Smooth muscle cell (in vitro differentiated cells): ENCODE measurements around the gene ZNF527. TPM values are rescaled to one million over a fixed set of nuclear protein-coding genes. Genes with fewer than 3 reads are reported as not detected.

Source experiments
- DNase-seq: peaks from one replicate; lab custom pipeline; 2025; ENCODE audit not compliant: unreplicated experiment; lab: John Stamatoyannopoulos, UW
- H2AFZ ChIP-seq: fragments of 200-600 bp; sonication (generic); 2 replicates; pipeline ENCODE4 v1.6.0; 2016; ENCODE audit warnings: antibody characterized with exemption, low read depth, mild to moderate bottlenecking
- H3F3A ChIP-seq: fragments of 200-600 bp; sonication (generic); 2 replicates; pipeline ENCODE4 v1.6.0; 2017; ENCODE audit warnings: antibody characterized with exemption, low read depth
- H3K27ac ChIP-seq: fragments of 200-600 bp; sonication (generic); 2 replicates; pipeline ENCODE4 v1.5.1; 2016; ENCODE audit warnings: low read depth, mild to moderate bottlenecking
- H3K27me3 ChIP-seq: fragments of 200-600 bp; sonication (generic); 2 replicates; pipeline ENCODE4 v1.6.1; 2016; ENCODE audit warnings: low read depth, mild to moderate bottlenecking
- H3K36me3 ChIP-seq: fragments of 200-600 bp; sonication (generic); 2 replicates; pipeline ENCODE4 v1.5.1; 2016; ENCODE audit warnings: low read depth
- H3K4me1 ChIP-seq: fragments of 200-600 bp; sonication (generic); 2 replicates; pipeline ENCODE4 v1.5.1; 2016; ENCODE audit warnings: low read depth
- H3K4me2 ChIP-seq: fragments of 200-600 bp; sonication (generic); 2 replicates; pipeline ENCODE4 v1.6.0; 2016; ENCODE audit warnings: mild to moderate bottlenecking
- H3K4me3 ChIP-seq: fragments of 200-600 bp; sonication (generic); 2 replicates; pipeline ENCODE4 v1.5.1; 2016; ENCODE audit warnings: mild to moderate bottlenecking
- H3K79me2 ChIP-seq: fragments of 200-600 bp; sonication (generic); 2 replicates; pipeline ENCODE4 v1.6.0; 2016; ENCODE audit warnings: low read depth, mild to moderate bottlenecking
- H3K9ac ChIP-seq: fragments of 200-600 bp; sonication (generic); 2 replicates; pipeline ENCODE4 v1.6.0; 2016; ENCODE audit warnings: low read depth
- H3K9me3 ChIP-seq: fragments of 200-600 bp; sonication (generic); replicated peaks from 2 replicates; pipeline ENCODE4 v1.5.1; 2016; ENCODE audit warnings: low read depth
- H4K20me1 ChIP-seq: fragments of 200-600 bp; sonication (generic); 2 replicates; pipeline ENCODE4 v1.6.0; 2016; ENCODE audit warnings: low read depth
- CTCF ChIP-seq: fragments of 200-600 bp; sonication (generic); IDR thresholded peaks from 2 replicates; pipeline ENCODE4 v1.5.1; 2017; ENCODE audit warnings: borderline replicate concordance, mild to moderate bottlenecking, antibody characterized with exemption; ENCODE audit not compliant: insufficient read depth, poor library complexity, severe bottlenecking
- WGBS: methylation state at CpG from one replicate; pipeline ENCODE4 v1.1.7; 2016; ENCODE audit warnings: low lambda C conversion rate; 5-methylcytosine and 5-hydroxymethylcytosine counted together
- polyA plus RNA-seq: library from polyadenylated mRNA; unstranded; fragments of >200 nt; fragmentation: Nextera tagmentation; extraction: Ambion mirVana; gene quantifications from 2 replicates; pipeline ENCODE4 v1.2.1, GENCODE V29; 2016
- total RNA-seq: library from RNA; depleted of rRNA; stranded (reverse); fragments of >200 nt; gene quantifications from 2 replicates; pipeline ENCODE4 v1.2.3, GENCODE V29; 2014

The ZNF527 gene
- total and polyA plus RNA-seq, 2 experiments from 2014 or later = 1.2 to 8.5 TPM

GRCh38 chr19:37334179-37335071 is 36.5 kb upstream of the ZNF527 start:
- Histone ChIP-seq H3K4me2 (peak overlapping the region; percentile 97), H3K9me3 (no peaks in the 10 kb centered on the region), H3K4me1 (peaks cover 6% of the 10 kb centered on the region), H3K9ac (peak overlapping the region; percentile 96), H4K20me1 (no peaks in the 10 kb centered on the region), H3K36me3 (no peaks in the 10 kb centered on the region), H3F3A (peaks cover 4% of the 10 kb centered on the region), H3K79me2 (peaks cover 36% of the 10 kb centered on the region), H3K4me3 (peak overlapping the region; percentile 96), H3K27ac (peak overlapping the region; percentile 83), H3K27me3 (no peaks in the 10 kb centered on the region), H2AFZ (peak overlapping the region; percentile 99)
- DNase-seq = peak; percentile 34
- no peak for TF ChIP-seq CTCF
- 11% methylated on average over 50 of the region's 50 CpGs for WGBS

- Histone ChIP-seq H3K27me3 (no peaks in the 10 kb centered on the region), H3K9me3 (no peaks in the 10 kb centered on the region), H3K9ac (no peak overlapping the region), H3F3A (no peaks in the 10 kb centered on the region), H3K27ac (no peak overlapping the region), H3K79me2 (peaks cover 37% of the 10 kb centered on the region), H2AFZ (no peak overlapping the region), H4K20me1 (peaks cover 4% of the 10 kb centered on the region), H3K4me3 (no peak overlapping the region), H3K36me3 (peaks cover 6% of the 10 kb centered on the region), H3K4me1 (peaks cover 3% of the 10 kb centered on the region), H3K4me2 (no peak overlapping the region)
- no peak for TF ChIP-seq CTCF
- DNase-seq = no peak
- 97% methylated on average over 5 of the region's 5 CpGs for WGBS
Measured at GRCh38 chr19:37342753-37343152, 28.1 kb upstream of the ZNF527 start.

GRCh38 chr19:37346091-37346490 is 24.8 kb upstream of the ZNF527 start:
- 38% methylated on average over 6 of the region's 6 CpGs for WGBS
- Histone ChIP-seq H3K27me3 (no peaks in the 10 kb centered on the region), H4K20me1 (peaks cover 4% of the 10 kb centered on the region), H3K4me3 (no peak overlapping the region), H3K9ac (no peak overlapping the region), H3K4me1 (peaks cover 3% of the 10 kb centered on the region), H3K27ac (no peak overlapping the region), H3K36me3 (peaks cover 6% of the 10 kb centered on the region), H2AFZ (no peak overlapping the region), H3F3A (no peaks in the 10 kb centered on the region), H3K9me3 (no peaks in the 10 kb centered on the region), H3K79me2 (peaks cover 22% of the 10 kb centered on the region), H3K4me2 (no peak overlapping the region)
- DNase-seq = no peak
- TF ChIP-seq CTCF = no peak
